HG03064 (cell line): ENCODE results near the gene GLOD4.

Source experiments
- ATAC-seq: cut with Tn5 transposase; IDR thresholded peaks from one replicate; pipeline ENCODE4 v1.9.1; 2021; ENCODE audit warnings: low read depth; ENCODE audit not compliant: unreplicated experiment

Gene GLOD4

GRCh38 chr17:745406-745805 is 36.7 kb downstream of the GLOD4 start:
- ATAC-seq = no peak

- ATAC-seq = no peak
Observed at GRCh38 chr17:744937-745336, 37.1 kb downstream of the GLOD4 start.

GRCh38 chr17:743139-743538 is 38.9 kb downstream of the GLOD4 start:
- ATAC-seq = no peak

GRCh38 chr17:742147-742793 is 39.8 kb downstream of the GLOD4 start:
- no peak for ATAC-seq

GRCh38 chr17:740240-741017 is 41.7 kb downstream of the GLOD4 start:
- ATAC-seq = peak; percentile 69

GRCh38 chr17:737561-738113 is 44.4 kb downstream of the GLOD4 start:
- no peak for ATAC-seq

- no peak for ATAC-seq
Observed at GRCh38 chr17:733743-734142, 48.3 kb downstream of the GLOD4 start.

GRCh38 chr17:732902-733720 is 49.0 kb downstream of the GLOD4 start:
- ATAC-seq = peak; percentile 22

- peak; percentile 66 for ATAC-seq
Observed at GRCh38 chr17:732067-732901, 49.8 kb downstream of the GLOD4 start, which contains the start of gene TLCD3A. Gene TLCD3A (plus strand): TSS chr17:732596. CDS start chr17:732648, 52 bp downstream.

- no peak for ATAC-seq
Observed at GRCh38 chr17:731644-732066, 50.4 kb downstream of the GLOD4 start.

- ATAC-seq = no peak
Observed at GRCh38 chr17:728911-729310, 53.2 kb downstream of the GLOD4 start.

GRCh38 chr17:726271-726919 is 55.7 kb downstream of the GLOD4 start:
- no peak for ATAC-seq

GRCh38 chr17:725746-726145 is 56.3 kb downstream of the GLOD4 start:
- no peak for ATAC-seq

GRCh38 chr17:725084-725483 is 57.0 kb downstream of the GLOD4 start:
- no peak for ATAC-seq

- no peak for ATAC-seq
Observed at GRCh38 chr17:721540-721937, 60.5 kb downstream of the GLOD4 start.

- no peak for ATAC-seq
Observed at GRCh38 chr17:720706-721539, 61.2 kb downstream of the GLOD4 start.

GRCh38 chr17:718075-718474 is 64.0 kb downstream of the GLOD4 start:
- ATAC-seq = no peak
